OCI-LY3 (cell line): ENCODE data around the gene KDM2A.

Source experiments
- CTCF ChIP-seq: fragments of 200-600, 300-600 bp; sonication (generic); IDR thresholded peaks from 2 replicates; pipeline ENCODE4 v1.5.1; 2014; ENCODE audit warnings: antibody characterized with exemption, low read length, low read depth
- EZH2phosphoT487 ChIP-seq: fragments of 200-600 bp; shearing (Covaris generic); IDR thresholded peaks from 2 replicates; pipeline ENCODE4 v1.6.1; 2018; ENCODE audit warnings: antibody characterized with exemption, mixed run types, low read depth

GRCh38 chr11:67126986-67127385 is 7.9 kb downstream of the KDM2A start:
- TF ChIP-seq CTCF (no peak), EZH2phosphoT487 (no peak)
